Effector CD4-positive, alpha-beta T cell (primary cell): ENCODE measurements around the gene CASZ1.

Experiments used
- DNase-seq: peaks from one replicate; pipeline ENCODE4 v3.0.0-alpha.2; 2020

Gene CASZ1

DNA sequence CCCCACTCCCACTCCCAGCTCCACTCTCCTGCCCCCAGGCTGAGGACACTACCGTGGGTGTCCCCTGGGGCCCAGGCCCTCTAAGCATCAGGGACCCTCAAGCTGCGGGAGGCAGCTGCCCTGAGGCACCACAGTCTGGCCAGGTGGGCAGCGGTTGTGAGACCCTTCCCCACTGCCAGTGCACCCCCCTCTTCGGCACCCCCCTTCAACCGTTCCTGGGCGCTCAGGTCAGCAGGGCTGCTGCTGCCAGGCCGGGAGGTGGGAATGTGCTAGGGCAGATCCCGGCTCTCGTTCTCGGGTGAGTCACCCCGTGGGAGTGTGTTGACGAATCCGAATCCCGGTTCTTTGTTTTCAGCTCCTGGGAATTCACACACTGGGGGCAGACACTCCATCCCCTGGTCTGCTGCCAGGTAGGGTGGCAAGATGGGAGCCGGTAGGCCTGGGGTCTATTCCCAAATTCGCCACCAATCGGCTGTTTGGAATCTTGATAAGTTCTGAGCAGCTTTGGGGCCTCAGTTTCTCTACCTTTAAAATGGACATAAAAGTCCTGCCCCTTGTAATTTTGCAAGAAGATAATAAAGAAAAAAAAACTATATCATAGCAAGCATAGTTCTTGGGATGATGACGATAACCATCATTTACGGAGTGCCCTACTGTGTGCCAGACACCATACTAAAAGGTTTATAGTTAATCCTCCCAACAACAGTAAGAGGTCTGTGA, 28.5 kb upstream of the CASZ1 start:
- DNase-seq: no peak

DNA sequence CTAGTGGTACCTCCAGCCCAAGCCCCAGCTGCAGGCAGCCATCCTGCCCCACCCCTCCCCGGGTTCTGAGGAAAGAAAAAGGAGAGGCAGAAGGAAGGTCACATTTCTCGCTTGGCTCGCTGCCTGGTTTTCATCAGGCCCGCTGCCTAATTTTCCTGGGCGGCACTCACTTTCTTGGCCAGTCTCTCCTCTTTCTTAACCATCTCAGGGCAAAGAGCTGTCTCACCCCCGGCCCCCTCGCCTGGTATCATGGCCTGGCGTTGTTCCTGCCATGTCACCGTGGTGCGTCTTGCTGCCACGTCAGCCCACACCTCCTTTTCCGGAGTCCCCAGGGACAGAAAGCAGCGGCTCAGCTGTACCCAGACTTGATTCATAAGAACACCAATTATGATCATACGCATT, 26.6 kb upstream of the CASZ1 start:
- no peak for DNase-seq

DNA sequence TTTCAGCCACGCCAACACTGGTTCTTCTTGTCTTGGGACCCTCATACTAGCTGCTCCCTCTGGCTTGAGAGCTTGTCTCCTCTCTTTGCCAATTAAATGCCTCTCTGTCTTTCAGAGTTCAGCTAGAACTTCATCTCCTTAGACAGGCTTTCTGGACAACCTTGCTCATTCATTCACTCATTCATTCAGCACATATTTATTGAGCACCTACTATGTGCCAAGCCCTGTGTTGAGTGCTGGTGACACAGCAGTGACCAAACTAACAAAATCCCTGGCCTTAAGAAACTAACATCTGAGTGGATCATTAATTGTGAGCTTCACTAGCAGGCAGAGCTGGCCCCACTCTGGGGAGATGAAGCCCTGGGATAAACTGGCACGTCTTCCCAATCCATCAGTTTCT, 24.9 kb upstream of the CASZ1 start:
- no peak for DNase-seq

- no peak for DNase-seq
Observed at GRCh38 chr1:10820422-10820821, 24.0 kb upstream of the CASZ1 start.

DNA sequence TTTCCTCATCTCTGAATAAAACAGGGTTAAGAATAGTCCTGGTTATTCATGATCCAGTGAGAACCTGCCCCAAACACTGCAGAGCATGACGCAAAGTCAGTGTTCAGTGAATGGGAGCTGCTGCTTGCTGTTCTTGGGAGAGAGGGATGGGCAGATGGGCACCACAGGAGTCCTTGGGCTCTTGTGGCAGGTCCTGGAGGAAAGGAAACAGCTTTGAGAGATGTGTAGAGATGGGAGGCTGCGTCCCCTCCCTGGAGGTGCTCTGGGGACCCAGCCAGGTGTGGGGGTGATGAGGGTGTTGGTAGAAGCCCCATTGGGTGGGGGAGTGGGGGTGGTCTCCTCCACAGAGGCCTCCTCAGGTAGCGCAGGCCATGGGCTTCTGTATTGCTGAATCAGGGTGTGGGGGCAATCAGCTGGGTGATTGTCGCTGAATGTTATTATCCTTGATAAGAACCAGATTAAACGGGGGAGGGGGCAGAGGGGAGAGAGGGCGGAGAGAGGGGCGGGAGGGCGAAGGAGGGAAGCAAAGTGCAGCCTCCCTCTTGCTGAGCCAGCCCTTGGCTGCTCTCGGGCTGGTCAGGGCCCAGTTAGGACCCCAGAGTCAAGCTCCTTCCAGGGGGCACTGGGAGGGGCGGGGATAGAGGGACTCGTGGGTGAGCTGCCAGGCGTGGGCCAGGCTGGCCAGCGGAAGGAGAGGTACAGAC, 22.9 kb upstream of the CASZ1 start:
- no peak for DNase-seq

DNA sequence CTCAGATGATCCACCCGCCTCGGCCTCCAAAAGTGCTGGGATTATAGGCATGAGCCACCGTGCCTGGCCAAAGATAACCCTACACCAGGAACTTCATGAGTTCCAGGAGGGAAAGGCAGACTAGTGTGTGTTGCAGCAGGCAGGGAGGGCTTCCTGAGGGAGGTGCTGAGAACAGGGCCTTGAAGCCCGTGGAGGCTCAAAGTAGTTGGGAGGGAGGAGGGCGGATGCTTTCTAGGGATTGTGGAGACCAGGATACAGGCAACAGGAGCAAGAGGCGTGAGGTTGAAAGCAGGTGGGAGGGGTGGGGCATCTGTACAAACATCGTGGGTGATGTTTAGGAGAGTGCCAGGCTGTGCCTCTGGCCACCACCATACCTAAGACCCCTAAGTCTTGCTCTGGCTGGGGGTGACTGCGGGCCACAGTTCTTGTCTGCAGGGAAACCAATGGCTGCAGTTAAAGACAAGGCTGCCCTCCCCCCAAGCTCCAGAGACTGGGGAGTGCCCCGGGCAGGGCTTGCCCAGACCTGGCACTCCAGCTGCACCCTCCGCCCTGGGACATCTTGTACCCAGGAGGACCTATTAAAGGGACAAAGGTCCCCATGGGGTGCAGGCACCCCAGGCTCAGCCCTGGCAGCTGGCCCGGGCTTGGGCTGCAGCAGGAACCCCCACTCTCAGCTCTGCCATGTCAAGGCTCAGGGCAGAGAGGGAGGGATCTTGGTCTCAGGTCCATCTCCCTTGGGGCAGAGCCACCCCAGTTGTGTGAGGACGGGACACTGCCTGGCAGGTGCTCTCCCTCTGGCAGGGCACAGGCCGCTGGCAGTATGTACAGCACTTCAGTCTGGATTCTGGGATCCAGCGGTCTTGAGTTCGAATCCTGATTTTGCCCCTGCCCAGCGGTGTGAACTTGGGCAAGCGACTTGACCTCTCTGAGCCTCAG, 22.1 kb upstream of the CASZ1 start:
- no peak for DNase-seq

DNA sequence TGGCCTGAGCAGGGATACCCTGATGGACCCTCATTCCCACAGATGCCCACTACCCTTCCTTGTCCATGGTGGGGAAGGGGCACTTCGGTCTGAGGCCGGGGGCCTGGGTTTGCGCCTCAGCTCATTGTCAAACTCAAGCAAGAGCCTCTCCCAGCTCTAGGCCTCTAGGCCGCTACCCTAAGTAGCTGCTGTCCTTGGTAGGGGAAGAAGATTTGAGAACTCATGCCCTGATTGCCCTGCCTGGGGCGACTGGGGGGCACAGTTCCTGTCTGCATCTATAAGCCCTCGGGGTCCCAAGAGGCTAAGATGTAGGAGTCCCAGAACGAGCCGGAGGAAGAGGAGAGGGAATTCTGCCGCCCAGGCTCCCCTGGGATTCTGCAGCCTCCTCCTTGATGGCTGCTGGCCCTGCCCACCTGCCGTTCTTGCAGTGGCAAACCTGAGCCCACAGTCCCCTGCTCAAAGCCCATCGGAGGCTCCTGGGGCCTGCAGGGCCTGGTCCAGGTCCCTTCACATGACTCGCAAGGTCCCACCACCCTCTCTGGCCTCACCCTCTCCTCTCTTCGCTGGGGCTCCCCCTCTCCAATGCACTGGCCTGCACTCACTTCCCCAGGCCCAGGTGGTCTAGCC, 20.4 kb upstream of the CASZ1 start:
- no peak for DNase-seq

DNA sequence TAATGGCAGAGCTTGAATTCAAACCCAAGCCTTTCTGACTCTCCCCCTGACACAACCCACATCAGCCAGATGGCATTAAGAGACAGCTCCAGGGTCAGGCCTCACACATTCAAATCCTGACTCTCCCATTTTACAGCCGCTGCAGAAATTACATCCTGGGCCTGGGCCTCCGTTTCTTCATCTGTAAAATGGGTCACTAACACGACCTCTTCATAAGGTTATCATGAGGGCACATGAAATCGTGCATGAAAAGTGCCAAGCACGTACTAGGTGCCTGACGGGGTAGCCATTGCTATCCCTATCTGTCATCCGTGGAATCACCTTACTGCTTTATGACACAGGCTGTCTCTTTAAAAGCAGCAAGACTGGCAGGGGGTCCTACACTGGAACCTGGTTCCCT, 19.8 kb upstream of the CASZ1 start:
- DNase-seq: no peak

- no peak for DNase-seq
Observed at GRCh38 chr1:10815858-10816195, 19.4 kb upstream of the CASZ1 start.

DNA sequence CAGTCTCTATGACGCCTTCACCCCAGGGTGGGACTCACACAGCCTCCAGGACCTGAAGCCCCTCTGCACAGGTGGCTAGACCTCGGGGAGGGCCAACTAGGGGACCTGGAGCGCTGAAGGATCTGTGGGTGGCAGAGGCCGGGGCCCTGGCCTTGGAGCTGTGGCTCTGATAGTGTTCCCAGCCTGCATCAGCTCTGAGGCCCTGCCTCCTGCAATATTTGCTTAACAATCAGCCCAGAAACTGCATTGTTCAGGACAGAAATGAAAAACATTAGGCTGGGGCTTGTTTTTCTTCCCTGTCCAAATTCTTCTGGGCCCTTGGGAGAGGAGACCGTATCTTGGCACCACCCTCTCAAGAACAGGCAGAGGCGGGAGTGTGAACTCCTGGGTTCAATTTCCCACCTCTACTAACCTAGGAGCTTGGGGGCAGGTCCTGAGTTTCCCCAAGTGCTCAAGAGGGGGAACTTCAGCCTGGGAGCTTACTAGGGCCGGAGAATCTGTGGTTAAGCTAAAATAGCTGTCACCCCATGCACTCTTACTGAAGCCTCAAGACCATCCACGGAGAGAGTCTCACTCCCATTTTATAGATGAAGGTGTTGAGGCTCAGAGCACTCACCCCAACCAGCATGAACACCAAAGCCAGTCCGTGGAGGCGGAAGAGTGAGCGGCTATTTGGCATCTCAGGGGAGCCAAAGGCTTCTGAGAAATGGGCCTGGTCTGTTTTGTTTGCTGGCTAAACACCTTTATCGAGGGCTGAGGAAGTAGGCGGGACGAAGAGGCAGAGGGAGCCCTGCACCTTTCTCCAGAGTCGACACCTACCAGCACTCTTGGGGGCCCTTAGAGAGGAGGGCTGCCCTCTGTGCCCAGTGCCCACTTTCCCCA, 18.8 kb upstream of the CASZ1 start:
- DNase-seq: no peak

GRCh38 chr1:10814312-10814711, 17.9 kb upstream of the CASZ1 start:
- no peak for DNase-seq

- DNase-seq: no peak
Observed at GRCh38 chr1:10813799-10814198, 17.4 kb upstream of the CASZ1 start.

DNA sequence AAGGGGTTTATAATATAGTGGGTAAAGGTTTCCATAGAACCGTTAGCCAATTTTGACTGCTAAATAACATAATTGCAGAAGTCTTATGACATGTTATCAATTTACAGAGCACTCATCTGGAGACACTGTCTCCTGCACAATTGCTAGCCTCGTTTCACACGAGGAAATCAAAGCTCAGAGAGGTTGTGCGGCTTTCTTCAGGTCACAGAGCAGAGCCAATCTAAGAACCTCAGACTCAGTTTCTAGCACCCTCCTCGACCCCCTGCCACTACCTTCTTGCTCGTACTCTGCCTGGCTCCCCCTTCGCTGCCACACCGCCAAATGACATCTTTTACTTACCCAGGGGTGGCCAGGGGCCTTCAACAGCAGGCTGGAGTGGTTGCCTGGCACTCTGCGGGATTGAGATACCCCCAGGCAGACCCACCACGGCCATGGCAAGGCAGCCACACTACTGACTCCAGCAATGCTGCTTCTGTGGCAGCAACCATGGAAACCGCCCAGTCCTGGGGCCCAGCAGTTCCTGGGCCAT, 16.0 kb upstream of the CASZ1 start:
- DNase-seq: no peak

- DNase-seq: no peak
Observed at GRCh38 chr1:10808441-10808840, 12.0 kb upstream of the CASZ1 start.

DNA sequence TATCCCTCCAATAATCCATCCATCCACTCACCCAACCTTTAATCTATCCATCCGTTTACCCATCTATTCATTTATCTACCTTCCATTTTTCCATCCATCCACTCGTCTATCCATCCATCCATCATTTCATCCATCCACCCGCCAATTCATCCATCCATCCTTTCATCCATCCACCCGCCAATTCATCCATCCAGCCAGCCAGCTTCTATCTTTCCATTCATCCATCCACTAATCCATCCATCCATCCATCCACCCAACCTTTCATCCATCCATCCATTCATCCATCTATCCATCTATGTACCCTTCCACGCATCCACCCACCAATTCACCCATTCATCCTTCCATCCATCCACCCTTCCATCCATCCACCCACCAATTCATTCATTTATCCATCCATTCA, 10.5 kb upstream of the CASZ1 start:
- no peak for DNase-seq

DNA sequence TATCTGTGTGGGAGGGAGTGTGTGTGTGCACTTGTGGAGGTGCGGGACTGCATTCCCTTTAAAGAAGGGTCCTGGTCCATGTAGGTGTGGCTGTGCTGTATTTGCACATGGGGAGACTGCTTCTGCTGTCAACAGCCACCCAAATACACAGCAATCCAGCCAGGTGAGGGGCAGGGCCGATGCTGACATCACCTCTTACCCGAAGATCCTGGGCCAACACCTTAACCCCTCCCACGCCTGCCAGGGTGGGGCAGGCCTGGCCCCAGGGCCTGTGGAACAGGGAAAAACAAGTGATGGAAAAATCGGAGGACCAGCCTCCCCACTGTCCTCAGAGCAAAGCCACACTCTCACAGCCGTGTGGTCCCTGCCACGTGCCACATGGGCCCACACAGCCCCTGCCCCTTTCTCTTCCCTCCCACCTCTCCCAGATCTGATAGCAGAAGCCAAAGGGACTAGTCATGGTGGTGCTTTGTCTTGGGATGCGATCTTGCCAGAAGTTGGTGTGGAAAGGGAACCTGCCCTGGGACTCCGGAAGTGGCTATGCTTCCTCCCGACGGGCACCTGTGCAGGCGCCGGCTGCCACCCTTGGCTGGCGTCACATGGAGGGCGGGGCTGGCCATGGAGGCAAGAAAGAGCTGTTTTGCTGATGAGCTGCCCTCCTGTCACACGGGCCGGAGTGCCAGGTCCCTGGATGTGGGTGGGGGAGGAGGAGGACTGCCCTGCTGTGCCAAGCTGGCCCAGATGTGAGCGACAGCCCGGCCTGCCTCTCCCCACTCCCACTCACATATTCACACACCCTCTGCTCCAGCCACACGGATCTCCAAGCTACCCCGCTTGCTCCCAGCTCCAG, 7.8 kb upstream of the CASZ1 start:
- no peak for DNase-seq

DNA sequence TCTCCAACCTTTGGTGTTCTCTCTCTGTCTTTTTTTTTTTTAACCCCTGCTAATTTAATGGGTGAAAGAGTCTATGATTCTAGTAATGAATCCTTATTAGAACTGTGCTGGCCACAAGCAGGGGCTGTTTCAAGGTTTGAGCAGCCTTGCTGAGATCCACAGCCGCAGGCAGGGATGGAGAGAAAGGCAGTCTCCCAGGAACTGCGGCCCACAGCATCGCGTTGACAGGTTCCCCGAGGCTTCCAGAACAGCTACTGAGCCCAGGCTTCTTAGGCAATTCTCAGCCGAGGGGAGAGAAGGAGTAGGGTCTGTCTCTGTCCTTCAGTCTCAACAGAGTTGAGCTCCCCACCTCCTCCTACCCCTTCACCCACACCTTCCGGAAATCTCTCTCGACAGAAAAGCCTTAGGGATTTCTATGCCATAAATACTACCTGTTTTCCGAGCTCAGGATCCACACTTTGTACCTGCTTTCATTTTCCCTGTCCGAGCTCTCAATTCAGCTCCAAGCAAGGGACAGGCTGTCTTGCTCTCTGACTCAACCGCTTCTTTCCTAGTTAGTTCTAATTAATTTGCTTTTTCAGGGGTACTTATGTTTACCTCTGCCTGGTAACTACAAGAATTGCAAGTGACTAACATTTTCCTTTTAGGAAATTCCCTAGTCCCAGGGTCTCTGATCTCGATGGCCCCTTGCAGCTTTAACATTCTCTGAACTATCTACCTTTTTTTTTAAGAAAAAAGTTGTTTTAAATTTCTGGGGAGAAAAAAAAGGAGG, 6.7 kb upstream of the CASZ1 start:
- no peak for DNase-seq

DNA sequence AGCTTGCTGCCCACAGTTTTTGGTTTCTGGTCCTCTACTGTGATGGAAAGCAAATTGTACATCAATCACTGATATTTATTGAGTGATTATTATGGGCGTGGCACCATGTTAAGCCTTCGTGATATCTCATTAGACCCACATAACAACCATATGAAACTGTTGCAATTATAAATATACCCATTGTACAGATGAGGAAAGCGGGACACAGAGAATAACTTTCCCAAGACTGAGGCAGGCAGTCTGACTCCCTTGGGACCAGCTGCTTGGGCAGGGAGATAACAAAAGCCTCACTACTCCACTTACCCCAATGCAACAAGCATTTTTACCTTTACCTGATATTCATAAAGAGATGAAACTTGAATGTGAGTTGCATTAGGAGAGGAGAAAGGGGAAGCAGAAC, 4.3 kb upstream of the CASZ1 start:
- DNase-seq: no peak

DNA sequence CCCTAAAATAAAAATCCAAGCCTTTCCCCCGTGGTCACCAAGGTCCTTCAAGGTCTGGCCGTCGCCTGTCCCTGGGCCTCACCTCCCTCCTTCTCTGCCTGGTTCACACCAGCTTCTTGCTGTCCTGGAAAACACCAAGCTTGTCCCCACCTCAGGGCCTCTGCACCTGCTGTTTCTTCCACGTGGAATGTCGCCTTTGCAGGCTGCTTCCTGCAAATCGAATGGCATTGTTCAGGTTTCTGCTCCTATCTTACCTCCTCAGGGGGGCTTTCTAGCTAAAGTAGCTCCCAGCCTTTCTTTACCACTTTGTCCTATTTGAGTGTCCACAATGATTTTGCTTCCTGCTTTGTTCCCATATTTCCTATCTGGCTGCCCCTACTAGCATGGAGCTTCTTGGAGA, 3.3 kb upstream of the CASZ1 start:
- DNase-seq: no peak
